ENCODE data around the gene SMOC1.

DNA sequence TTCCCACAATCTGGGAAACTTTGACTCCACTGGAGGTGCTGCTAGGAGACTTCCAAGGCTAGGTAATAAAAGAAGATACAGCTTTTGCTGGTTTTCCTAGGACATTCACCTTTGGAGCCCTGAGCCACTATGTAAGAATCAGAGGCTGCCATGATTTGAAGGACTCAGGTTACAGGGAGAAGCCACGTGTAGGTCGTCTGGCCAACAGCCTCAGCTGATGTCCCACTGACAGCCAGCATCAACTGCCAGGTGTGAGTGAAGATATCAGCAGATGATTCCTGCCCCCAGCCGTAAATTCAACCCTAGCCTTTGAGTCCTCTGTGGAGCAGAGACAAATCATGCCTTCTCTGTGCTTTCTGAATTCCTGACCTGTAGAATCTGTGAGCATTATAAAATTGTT, 27.0 kb downstream of the SMOC1 start:
- TF ChIP-seq, protein P1, sequence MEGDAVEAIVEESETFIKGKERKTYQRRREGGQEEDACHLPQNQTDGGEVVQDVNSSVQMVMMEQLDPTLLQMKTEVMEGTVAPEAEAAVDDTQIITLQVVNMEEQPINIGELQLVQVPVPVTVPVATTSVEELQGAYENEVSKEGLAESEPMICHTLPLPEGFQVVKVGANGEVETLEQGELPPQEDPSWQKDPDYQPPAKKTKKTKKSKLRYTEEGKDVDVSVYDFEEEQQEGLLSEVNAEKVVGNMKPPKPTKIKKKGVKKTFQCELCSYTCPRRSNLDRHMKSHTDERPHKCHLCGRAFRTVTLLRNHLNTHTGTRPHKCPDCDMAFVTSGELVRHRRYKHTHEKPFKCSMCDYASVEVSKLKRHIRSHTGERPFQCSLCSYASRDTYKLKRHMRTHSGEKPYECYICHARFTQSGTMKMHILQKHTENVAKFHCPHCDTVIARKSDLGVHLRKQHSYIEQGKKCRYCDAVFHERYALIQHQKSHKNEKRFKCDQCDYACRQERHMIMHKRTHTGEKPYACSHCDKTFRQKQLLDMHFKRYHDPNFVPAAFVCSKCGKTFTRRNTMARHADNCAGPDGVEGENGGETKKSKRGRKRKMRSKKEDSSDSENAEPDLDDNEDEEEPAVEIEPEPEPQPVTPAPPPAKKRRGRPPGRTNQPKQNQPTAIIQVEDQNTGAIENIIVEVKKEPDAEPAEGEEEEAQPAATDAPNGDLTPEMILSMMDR (IDR thresholded peaks at IDR 0.05) = no peak
- TF ChIP-seq EZH2 (IDR thresholded peaks at IDR 0.05) (no peak), EZH2phosphoT487 (IDR thresholded peaks at IDR 0.05) (no peak)
